GM19238 (cell line): ENCODE measurements around the gene NFKBIA.
"Not testable (repeated sequence)": the region's sequence is repeated elsewhere in the genome, so short reads cannot be mapped to it uniquely, and the experiment has no call there.

Experiments
- DNase-seq: peaks from one replicate; pipeline ENCODE4 v3.0.0; 2011; ENCODE audit warnings: low spot score; ENCODE audit not compliant: insufficient read length

Gene NFKBIA

GRCh38 chr14:35404449-35405303 is at the start of gene NFKBIA:
Gene NFKBIA (minus strand): TSS chr14:35404749. CDS start chr14:35404644, 105 bp downstream.
- DNase-seq = peak; percentile 77

GRCh38 chr14:35446450-35446849 is 41.9 kb upstream of the NFKBIA start:
- no peak for DNase-seq

- no peak for DNase-seq
These were observed 39.6 kb upstream of the NFKBIA start for GRCh38 chr14:35444104-35444503.

- DNase-seq = no peak
These were observed 36.6 kb upstream of the NFKBIA start for GRCh38 chr14:35441160-35441559.

GRCh38 chr14:35438910-35439713 is 34.6 kb upstream of the NFKBIA start:
- no peak for DNase-seq

GRCh38 chr14:35438492-35438891 is 33.9 kb upstream of the NFKBIA start:
- not testable (repeated sequence) for DNase-seq

- DNase-seq = no peak
These were observed 30.6 kb upstream of the NFKBIA start for GRCh38 chr14:35435177-35435576.

GRCh38 chr14:35433826-35434225 is 29.3 kb upstream of the NFKBIA start:
- no peak for DNase-seq

DNA sequence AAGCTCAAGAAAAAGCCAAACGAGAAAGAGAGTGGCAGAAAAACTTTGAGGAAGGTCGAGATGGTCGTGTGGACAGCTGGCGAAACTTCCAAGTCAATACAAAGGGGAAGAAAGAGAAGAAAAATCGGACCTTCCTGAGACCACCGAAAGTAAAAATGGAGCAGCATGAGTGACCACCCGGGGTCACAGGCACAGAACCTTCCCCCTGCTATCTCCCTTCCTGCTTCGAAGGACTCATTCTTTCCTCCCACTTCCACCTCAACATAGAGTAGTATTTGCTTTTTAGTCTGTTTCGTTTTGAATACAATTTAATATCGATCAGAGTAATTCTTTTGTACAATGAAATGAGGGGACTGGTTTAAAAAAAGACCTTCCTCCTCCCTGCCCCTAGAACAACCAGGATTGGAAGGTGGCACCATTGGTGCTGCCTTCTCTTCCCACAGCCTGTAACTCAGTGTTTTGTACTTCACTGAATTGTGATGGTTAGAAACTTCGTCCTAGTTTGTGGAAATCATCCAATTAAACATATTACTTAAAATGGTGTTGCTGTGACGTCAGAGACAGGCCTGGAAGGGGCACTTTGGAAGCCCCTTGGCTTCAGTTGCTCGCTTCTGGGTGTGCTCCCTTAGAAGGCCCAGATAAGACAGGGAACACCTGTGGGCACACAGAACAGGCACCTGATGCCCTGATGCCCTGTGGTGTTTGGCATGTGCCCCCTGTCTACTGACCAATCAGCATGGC is 26.1 kb upstream of the NFKBIA start:
- no peak for DNase-seq

DNA sequence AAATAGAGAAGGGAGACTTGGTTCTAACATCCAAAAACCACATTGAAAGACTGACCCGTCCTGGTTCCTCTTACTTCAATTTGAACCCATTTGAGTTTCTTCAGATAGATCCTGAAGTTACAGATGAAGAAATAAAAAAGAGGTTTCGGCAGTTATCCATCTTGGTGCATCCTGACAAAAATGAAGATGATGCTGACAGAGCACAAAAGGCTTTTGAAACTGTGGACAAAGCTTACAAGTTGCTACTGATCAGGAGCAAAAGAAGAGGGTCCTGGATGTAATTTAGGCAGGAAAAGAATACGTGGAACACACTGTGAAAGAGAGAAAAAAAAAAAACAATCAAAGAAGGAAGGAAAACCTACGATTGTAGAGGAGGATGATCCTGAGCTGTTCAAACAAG is 25.4 kb upstream of the NFKBIA start:
- no peak for DNase-seq

- DNase-seq = no peak
These were observed 21.3 kb upstream of the NFKBIA start for GRCh38 chr14:35425850-35426249.

DNA sequence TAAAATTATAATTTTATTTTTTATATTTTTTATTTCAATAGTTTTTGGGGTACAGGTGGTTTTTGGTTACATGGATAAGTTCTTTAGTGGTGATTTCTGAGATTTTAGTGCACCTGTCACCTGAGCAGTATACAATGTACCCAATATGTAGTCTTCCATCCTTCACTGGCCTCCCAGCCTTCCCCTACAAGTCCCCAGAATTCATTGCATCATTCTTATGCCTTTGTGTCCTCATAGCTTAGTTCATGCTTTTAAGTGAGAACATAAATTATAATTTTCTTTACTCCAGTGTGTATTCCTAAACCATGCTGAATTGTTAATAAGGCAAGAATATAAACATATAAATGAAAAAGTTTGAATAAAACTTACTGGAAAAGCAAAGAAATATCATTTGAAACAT is 19.1 kb upstream of the NFKBIA start:
- DNase-seq = no peak

DNA sequence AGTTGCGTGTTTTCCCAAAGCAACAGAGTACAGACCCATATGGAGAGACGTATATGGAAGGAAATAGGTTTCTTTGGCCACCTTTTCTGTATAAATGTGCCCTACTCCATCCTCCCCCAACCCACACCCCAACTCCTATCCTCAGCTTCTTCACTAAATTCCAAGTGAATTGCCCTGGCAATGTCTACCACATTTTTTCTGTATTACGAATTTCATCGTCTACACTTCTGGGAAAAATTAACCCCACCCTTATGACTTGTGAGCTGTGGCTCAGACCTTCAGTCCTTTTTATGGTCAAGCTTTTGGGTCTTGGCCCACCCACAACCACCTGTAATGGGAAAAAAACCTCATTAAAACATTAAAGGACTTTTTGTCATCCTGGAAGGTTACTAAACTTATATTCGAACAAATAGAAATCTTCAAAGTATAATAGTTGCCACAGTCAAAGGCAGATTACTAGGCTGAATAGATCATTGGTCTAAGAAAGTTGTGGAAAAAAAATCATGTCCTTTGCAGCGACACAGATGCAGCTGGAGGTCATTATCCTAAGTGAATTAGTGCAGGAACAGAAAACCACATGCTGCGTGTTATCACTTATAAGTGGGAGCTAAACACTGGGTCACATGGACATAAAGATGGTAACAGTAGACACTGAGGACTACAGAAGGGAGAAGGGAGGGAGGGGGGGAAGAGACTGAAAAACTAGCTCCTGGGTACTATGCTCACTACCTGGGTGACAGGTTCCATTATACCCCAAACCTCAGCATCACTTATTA is 15.7 kb upstream of the NFKBIA start:
- DNase-seq = no peak

DNA sequence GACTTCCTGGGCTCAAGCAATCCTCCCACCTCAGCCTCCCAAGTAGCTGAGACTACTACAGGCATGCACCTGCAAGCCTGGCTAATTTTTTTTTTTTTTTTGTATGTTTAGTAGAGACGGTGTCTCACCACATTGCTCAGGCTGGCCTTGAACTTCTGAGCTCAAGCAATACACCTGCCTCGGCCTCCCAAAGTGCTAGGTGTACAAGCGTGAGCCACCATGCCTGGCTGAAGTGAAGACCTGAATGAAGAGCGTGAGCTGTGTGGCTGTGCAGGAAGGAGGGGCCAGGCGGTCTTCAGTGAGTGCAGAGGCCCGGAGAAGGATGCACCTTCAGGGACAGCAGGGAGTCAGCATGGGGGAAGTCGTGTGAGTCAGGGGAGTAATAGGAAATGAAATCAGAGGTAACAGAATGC is 14.9 kb upstream of the NFKBIA start:
- DNase-seq = no peak

DNA sequence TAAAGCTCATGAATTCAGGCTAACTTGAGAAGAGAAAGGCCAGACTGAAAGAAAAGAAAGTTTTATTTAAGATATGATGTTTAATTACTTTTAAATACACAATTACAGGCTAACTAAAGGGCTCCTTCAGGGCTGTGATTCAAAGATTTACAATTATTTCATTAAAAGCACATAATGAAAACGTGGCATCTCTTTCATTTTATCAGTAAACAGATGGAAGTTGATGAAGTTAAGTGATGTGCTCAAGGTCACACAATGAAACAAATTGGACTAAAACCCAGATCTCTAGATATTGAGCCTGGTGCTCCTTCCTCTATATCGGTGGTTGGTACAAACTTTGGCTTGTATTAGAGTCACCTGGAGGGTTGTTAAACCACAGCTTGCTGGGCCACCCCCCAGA is 13.5 kb upstream of the NFKBIA start:
- no peak for DNase-seq

DNA sequence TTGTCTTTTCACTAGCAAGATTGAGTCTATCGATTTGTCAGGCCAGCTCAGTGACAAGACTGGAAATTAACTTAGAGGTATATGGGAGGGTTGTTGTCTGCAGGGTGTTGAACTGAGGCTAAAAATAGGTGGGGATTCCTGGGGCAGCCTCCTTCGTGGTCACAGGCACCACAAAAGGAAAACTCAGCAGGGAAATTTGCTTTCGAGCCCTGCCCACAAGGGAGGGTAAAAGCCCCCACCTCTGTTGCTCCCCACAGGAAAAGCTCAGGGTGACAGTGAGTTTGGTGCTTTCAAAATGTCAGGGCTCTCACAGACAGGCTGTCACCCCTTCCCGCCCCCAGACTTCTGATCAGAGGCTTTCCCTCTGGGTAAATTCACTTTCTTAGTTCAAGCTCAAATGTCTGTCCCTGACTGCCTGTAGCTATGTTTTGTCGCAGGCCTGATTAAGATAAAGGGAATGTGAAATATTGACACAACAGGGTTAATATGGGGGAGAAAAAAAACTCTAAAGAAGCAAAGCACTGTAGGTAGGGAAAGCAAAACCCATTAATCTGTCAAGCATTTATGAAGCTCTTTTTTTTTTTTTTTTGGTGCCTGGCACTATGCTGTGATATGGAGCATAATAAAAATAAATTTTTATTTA is 11.7 kb upstream of the NFKBIA start:
- no peak for DNase-seq

DNA sequence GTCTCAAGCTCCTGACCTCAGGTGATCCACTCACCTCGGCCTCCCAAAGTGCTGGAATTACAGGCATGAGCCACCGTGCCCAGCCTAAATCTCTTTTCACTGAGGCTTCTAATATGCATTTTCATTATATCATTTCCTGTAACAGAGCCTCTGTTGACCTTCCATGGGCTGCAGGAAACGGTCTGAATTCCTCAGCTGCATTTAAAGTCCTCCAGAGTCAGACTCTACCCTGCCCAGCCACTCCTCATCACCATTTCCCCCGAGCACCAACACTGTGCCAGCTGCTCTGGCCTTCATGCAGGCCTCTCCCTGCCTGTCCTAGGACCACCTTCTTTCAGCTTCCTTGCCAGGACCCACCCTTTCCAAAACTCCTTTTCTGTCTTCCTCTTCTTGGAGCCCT is 9.8 kb upstream of the NFKBIA start:
- DNase-seq = no peak

GRCh38 chr14:35412272-35413056 is 7.9 kb upstream of the NFKBIA start:
- no peak for DNase-seq

- DNase-seq = no peak
These were observed 6.3 kb upstream of the NFKBIA start for GRCh38 chr14:35410858-35411257.

GRCh38 chr14:35409595-35409994 is 5.0 kb upstream of the NFKBIA start:
- no peak for DNase-seq
